ENCODE measurements around the gene FUT6.
A peak's percentile ranks its signal among the peaks of the same experiment; 100 is the strongest.
"Not testable (repeated sequence)": the region's sequence is repeated elsewhere in the genome, so short reads cannot be mapped to it uniquely, and the experiment has no call there.

Gene FUT6

GRCh38 chr19:5857203-5858081 is 17.9 kb upstream of the FUT6 start:
- DNase-seq = no peak

- DNase-seq = not testable (repeated sequence)
Observed at GRCh38 chr19:5855151-5855550, 15.6 kb upstream of the FUT6 start.

GRCh38 chr19:5854121-5854520 is 14.6 kb upstream of the FUT6 start:
- DNase-seq = not testable (repeated sequence)

- no peak for DNase-seq
Observed at GRCh38 chr19:5851302-5851701, 11.8 kb upstream of the FUT6 start, which contains the start of gene FUT3. Gene FUT3, minus strand, starts transcription at chr19:5851449.

- no peak for DNase-seq
Observed at GRCh38 chr19:5850743-5851293, 11.3 kb upstream of the FUT6 start.

GRCh38 chr19:5850189-5850588 is 10.7 kb upstream of the FUT6 start:
- no peak for DNase-seq

GRCh38 chr19:5848621-5849020 is 9.1 kb upstream of the FUT6 start:
- DNase-seq = not testable (repeated sequence)

GRCh38 chr19:5847846-5848245 is 8.3 kb upstream of the FUT6 start:
- DNase-seq = not testable (repeated sequence)

- DNase-seq = no peak
Observed at GRCh38 chr19:5844456-5845433, 5.2 kb upstream of the FUT6 start.

GRCh38 chr19:5843295-5843927 is 3.9 kb upstream of the FUT6 start:
- no peak for DNase-seq

GRCh38 chr19:5841735-5842111 is 2.2 kb upstream of the FUT6 start:
- DNase-seq = not testable (repeated sequence)

GRCh38 chr19:5838353-5839064 is 993 bp downstream of the FUT6 start:
- DNase-seq = no peak

GRCh38 chr19:5837761-5838352 is 1.6 kb downstream of the FUT6 start:
- DNase-seq = no peak

- no peak for DNase-seq
Observed at GRCh38 chr19:5832527-5833216, 6.8 kb downstream of the FUT6 start.

- no peak for DNase-seq
Observed at GRCh38 chr19:5832061-5832460, 7.4 kb downstream of the FUT6 start.

- DNase-seq = no peak
Observed at GRCh38 chr19:5831159-5831558, 8.3 kb downstream of the FUT6 start.

- DNase-seq = no peak
Observed at GRCh38 chr19:5829567-5830310, 9.8 kb downstream of the FUT6 start.

- DNase-seq = peak; percentile 28
Observed at GRCh38 chr19:5828661-5829566, 10.6 kb downstream of the FUT6 start.
